Hindlimb muscle (tissue), 1 donor: ENCODE data around the gene UBASH3A. TPM values are rescaled to one million over a fixed set of nuclear protein-coding genes. Genes with fewer than 3 reads are reported as not detected.

Source experiments
- DNase-seq: peaks from one replicate; pipeline ENCODE4 v3.0.0-alpha.2; 2013
- polyA plus RNA-seq: library from polyadenylated mRNA; unstranded; fragments of 120-200 nt; gene quantifications from one replicate; pipeline ENCODE4 v1.2.1, GENCODE V29; 2013; ENCODE audit not compliant: insufficient read length

The UBASH3A gene
- polyA plus RNA-seq, 1 donor: not detected

DNA sequence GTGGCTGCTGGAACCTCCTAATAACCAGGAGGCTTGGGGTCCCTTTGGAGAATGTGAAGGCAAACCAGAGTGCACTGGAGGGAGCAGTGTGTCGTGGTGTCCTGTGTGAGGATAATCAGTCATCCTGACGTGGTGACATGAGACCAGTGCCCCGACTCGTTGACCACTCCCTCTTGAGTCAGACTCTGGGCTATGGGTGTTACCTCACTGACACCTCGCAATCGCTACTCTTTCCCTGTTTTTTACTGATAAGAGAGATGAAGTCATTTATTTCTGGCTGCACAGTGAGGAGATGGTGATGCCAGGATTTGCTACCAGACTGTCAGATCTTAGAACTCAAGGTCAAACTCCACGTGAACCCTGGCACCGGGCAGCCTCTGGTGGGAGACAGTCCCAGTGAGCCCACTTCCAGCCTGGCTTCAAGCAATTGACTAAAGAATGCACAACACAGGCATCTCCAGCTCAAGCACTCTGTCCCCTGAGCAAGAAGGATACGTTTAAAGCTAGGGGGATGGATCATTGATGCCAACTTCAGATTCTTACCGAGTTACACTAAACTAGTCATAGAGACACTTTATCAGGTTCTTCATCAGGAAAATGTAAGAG lies 30.3 kb downstream of the UBASH3A start:
- no peak for DNase-seq

DNA sequence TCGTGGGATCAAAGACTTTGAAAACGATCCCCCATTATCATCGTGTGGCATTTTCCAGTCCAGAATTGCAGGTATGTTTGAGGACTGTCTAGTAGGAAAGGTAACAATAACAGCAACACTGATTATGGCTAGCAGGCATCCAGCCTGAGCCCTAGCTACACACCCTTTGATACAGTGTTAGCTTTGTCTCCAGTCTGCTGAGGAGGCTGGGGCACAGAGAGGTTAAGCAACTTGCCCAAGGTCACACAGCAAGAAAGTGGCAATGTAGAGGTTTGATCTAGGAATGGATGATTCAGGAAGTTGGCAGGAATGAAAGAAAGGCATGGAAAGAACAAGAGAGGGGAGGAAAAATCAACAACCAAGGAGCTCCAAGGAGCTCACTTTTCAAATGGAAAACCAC lies 31.2 kb downstream of the UBASH3A start:
- DNase-seq: no peak

DNA sequence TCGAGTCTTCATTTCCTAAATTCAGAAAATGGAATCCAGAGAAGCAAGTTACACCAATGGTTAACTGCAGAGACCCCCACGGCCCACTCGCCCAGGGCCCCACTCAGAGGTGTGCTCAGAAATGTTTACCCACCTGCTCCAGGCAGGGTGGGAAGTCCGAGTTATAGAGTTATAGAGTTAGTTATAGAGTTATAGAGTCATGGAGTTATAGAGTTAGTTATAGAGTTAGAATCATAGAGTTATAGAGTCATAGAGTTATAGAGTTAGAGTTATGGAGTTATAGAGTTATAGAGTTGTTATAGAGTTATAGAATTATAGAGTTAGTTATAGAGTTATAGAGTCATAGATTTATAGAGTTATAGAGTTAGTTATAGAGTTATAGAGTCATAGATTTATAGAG lies 31.7 kb downstream of the UBASH3A start:
- no peak for DNase-seq

DNA sequence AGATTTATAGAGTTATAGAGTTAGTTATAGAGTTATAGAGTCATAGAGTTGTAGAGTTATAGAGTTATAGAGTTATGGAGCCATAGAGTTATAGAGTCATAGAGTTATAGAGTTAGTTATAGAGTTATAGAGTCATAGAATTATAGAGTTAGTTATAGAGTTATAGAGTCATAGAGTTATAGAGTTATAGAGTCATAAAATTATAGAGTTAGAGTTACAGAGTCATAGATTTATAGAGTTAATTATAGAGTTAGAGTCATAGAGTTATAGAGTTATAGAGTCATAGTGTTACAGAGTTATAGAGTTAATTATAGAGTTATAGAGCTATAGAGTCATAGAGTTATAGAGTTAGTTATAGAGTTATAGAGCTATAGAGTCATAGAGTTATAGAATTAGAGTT lies 32.1 kb downstream of the UBASH3A start:
- no peak for DNase-seq

DNA sequence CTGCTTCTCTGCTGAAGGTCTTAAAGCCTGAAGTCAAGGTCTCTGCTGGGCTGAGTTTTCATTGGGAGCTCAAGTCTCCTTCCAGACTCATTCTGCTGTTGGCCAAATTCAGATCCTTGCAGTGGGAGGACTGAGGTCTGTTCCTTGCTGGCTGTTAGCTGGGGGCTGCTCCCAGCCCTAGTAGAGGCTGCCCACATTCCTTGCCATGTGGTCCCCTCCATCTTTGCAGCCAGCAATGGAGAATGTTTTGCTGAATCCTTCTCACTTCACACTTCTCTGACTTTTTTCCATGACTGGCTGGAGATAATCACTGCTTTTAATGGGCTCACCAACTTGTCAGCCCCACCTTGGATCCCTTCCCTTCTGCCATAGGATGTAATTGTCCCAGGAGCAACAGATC lies 33.2 kb downstream of the UBASH3A start:
- DNase-seq: no peak

DNA sequence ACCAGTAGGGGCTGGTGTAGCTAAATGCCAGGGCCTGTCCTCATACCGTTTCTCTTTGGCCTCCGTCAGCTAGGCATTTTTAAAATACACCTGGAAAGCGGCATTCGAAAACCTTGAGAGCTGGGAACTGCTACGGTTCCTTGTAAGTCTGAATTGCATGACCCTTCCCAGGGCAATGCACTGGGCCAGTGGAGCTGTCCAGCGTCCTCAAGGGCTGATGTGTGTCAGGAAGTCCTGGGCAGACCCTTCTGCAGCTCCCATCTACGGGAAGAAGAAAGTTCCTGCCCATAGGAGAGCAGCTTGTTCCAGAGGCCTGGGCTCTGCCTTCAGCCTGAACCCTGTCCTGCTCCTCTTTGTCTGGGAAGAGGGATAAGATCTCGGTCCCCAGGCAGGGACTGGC lies 34.1 kb downstream of the UBASH3A start:
- DNase-seq: peak; percentile 34

DNA sequence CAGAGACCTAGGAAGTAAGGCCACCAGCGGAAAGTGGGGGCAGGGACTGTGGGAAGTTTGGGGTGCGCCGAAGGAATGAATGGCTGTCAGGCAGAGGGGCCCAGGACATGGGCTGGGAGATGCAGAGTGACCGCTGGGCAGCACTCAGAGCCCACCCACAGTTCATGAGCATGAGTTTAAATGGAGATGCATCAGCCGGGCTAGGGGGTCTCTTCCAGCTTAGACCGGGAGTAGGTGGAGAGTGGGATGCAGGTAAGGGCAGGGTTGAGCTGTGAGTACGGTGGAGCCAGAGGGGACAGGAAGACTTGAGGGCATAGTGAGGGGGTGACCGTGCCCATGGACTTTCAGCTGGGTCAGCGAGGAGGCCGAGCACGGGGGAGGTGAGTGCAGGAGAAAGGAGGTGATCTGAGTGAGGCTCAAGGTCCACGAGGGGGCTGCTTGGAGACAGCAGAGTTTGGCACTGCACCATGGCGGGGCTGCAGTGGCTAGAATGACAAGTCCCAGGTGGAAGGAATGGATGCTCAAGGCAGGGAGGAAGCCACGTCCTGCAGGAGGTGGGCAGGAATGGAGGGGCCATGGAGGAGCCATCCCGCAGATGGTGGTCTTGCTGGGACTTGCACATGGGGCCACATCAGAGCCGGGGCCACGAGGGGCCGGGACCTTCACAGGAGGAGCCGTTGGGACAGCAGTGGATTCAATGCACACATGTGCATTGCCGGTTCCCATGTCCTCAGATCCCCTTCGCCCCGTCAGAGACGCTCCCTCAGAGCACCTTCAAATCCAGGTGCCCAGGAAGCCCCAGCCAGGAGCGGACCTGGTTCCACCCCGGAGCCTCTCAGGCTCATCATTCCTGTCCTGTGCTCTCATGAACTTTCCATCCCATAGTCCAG lies 34.9 kb downstream of the UBASH3A start:
- no peak for DNase-seq

DNA sequence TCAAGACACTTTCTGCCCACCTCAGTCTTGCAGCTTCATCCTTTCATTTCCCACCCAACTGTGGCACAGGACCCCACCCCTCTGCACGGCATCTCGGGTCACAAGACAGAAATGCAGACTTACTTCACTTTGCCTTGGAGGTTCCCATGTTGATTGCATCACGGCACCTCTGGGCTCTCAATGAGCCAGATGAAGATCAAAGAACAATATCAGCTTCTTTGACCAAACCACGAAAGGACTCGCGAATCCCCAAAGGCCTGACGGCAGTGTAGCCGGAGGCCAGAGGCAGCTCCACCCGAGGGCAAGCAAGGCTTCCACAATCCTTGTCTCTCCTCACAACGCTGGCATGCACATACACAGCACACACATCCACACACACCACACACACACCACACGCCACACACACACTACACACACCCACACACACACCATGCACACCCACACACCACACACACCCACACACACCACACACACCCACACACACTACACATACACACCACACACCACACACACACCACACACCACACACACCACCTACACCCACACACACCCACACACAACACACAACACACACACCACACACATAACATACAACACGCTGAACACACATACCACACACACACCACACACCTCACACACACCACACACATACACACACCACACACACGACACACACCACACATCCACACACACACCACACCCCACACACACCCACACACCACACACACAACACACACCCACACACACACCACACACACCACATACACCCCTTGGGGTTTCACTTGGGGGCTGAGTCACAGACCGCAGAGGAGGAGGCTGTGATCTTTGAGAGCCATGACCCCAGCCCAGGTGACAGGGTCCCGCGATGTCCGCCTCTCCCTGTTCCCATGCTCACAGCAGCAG lies 35.8 kb downstream of the UBASH3A start:
- DNase-seq: no peak

DNA sequence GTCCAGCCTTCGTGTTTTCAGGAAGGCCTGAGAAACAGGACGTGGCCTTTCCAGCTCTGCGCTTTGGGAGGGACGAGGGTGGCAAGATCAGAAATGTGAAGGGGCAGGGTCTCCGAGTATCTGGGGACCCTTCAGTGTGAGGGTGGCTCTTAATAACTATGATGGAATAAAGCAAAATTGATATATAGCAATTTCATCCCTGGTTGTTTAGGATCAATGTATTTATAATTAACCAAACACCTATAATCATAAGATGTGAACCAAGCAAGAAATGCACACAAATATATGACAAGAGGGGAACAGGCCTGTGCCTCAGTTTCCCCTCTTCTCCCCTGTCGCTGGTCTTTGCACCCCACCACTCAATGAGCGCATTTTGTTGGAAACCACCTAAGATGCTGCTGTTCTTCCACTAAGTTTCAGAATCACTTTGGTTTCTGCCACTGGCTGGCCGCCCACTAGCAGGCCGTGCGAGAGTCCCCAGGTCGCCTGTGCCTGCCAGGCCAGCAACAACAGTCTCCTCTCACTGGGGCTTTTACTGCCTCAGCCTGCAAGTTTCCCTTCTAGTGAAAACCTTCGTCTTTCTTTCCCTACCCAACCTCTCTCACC lies 36.6 kb downstream of the UBASH3A start:
- no peak for DNase-seq

DNA sequence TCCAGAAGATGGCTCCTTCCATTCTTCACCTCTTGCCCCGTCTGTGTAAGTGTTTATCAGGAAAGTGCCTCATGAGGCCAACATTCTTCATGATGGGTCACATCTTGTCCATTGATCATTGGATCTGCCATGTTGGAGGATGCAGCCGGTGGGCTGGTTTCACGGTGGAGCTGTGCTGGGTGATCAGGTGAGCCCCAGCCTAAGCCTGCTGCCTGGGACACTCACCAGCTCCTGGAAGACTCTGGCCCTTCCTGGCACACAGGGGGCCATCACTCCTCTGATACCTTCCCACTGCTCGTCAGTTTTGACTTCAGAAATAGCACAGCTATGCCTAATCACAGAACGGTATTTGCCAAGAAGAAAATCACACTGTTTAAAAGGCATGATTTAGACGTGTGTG lies 38.3 kb downstream of the UBASH3A start:
- no peak for DNase-seq

DNA sequence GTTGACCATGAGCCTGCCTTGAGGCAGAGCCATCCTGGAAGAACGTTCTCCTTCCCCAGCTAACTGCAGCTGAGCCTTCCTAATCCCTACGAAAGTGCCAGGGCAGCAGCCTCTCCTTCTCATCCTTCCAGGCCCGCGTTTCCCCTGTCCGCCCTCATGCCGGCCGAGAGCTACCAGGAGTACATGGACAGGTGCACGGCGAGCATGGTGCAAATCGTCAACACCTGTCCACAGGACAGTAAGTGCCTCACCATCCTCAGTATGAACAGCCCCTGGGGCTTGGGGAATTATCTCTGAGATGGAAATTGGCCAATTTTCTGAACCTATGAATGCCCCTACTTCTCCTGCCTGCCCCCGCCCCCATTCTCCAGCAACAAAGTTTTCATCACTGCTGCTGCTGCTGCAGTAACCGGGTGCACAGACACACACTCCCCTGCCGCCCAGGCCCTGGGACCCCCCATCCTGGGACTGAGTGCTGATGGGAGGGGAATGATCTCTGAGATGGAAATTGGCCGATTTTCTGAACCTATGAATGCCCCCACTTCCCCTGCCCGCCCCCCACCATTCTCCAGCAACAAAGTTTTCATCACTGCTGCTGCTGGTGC lies 39.6 kb downstream of the UBASH3A start:
- no peak for DNase-seq

DNA sequence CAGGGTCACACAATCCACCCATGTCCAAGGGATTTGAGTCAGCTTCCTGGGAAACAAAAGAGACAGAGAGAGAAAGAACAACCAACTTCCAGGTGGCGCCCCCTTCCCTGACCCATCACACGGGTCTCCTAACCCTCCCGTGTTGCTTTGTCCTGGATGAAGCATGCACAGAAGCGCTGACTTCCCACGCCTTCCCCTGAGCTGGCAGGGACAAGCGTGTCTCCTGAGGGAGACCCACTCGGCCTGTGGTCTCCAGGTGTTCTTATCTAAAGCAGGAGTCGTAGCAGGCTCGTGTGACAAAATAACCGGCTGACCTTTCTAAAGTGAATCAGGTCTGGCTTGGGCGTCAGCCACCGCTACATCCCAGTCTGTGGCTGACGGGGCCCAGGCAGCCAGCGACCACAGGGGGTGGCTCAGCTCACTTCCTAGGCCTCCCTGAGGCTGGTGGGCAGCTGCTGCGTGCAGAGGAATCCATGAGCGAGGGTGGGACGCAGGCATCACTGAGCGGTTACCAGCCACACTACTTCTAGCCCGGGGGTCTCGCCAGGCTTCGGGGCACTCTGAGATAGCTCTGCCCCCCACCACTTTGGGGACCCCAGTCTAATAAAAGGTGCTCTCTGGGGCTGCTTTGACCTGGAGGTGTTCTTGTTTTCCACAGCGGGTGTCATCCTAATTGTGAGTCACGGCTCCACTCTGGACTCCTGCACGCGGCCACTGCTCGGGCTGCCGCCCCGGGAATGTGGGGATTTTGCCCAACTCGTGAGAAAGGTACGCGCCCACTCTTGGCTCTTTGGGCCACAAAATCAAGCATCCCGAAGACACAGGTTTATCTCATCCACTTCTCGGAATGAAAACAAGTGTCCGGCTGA lies 40.4 kb downstream of the UBASH3A start:
- no peak for DNase-seq

DNA sequence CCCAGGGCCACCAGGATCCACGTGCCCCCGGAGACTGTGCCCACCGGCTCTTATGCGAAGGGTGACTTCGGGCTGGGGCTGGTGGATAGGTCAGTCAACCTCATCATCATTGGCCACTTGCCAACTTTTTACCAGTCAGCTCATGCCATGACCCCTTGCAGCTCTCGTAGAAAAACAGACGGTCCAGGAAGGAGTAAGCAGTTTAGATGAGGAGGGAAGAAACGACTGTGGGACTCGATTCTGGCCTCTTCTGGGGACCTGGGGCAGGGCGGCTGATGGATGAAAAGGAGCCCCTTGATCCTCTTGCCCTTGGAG lies 41.0 kb downstream of the UBASH3A start:
- DNase-seq: no peak

DNA sequence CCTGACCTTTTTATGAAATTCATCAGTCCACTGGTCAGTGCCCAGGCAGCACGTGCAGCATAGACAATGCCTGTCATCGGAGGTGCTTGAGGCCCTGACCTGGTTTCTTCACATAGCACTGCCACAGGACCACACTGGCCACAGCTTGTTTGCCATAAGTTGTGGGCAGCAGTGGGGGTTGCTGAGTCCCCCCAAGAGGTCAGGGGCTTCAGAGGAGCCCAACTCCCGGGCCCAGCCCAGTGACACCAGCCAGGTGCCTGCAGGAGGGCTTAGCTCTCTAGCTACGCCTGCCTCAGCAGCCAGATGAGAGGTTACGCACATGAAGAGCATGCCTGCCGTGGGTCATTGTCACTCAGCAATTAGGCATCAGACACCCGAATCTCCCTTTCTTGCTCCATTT lies 41.6 kb downstream of the UBASH3A start:
- DNase-seq: no peak

DNA sequence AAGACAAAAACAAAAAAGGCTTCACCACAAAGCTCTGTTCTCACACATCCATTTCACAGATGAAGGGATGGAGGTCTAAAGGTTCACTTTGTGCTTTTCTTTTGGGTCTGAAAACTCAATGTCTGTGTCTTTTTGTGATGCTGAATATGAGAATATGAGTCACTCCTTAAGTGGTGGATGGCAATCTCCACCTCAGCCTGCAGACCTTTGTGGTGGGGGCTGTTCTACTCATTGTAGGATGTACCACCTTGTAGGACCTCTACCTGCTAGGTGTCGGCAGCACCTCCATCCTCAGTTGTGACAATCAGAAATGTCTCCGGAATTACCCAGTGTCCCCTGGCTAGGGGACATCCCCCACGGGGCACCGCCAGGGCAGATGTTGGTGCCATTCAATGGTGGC lies 42.8 kb downstream of the UBASH3A start:
- no peak for DNase-seq

DNA sequence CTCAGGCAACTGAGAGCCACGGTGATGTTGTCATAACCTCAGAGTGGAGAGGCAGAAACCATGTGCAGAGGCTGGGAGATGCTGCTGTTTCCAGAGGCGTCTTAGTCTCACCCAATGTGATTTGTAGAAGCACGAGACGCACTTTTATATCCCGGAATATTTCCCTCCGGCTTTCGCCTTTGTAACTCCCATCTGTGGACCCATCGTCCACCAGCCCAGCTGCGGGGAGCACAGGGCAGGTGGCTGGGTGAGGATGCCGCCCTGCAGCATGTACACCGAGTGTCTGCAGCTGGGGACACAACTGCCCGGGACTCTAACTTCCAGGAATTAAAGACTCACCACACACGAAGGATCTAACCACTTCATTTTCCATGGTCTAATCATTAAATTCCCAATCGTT lies 43.5 kb downstream of the UBASH3A start:
- no peak for DNase-seq

DNA sequence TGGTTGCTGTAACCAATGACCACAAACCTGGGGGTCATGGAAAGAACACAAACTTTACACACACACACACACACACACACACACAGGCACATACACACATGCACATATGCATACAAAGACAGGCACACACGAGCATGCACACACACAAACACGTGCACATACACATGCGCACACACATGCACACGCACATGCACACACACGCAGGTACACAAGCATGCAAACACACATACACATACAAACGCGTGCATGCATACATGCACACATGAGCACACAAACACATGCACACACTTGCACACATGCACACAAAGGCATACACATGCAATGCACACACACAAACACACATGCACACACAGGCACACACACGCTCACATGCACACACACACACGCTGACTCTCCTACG lies 44.0 kb downstream of the UBASH3A start:
- no peak for DNase-seq

DNA sequence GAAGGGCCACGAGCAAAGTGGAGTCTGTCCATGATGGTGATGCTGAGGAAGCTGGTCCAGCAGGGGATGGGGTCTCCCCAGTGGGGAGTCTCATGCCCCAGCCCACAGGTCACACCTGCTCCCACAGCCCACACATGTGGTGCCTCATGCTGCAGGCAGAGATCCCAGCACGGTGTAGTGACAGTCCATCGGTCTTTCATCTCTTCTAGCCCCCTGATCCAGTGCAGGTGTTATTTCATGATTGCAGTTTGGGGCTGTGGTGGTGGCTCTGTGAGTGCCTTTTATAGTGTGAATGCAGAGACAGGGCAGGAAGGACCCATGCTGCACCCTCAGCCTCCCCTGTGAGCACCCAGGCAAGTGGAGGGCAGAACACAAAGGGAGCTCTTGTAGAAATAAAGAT lies 45.0 kb downstream of the UBASH3A start:
- no peak for DNase-seq

DNA sequence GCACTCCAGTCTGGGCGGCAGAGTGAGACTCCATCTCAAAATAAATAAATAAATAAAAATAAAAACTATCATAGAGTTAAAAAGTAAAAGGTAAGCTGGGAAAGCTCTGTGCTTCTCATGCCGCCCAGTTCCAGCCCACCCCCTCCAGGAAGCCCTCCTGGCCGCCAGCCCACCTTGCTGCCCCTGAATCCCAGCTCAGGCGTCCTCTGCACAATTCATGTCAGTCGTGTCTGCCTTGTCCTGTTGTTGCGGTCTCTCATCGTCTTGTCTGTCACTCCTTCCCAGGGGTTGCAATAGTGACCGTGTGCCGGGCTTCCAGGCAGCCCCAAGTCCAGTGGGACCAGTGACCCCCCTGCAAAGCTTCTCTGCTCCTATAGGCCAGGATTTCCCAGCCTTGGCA lies 48.2 kb downstream of the UBASH3A start:
- DNase-seq: no peak

DNA sequence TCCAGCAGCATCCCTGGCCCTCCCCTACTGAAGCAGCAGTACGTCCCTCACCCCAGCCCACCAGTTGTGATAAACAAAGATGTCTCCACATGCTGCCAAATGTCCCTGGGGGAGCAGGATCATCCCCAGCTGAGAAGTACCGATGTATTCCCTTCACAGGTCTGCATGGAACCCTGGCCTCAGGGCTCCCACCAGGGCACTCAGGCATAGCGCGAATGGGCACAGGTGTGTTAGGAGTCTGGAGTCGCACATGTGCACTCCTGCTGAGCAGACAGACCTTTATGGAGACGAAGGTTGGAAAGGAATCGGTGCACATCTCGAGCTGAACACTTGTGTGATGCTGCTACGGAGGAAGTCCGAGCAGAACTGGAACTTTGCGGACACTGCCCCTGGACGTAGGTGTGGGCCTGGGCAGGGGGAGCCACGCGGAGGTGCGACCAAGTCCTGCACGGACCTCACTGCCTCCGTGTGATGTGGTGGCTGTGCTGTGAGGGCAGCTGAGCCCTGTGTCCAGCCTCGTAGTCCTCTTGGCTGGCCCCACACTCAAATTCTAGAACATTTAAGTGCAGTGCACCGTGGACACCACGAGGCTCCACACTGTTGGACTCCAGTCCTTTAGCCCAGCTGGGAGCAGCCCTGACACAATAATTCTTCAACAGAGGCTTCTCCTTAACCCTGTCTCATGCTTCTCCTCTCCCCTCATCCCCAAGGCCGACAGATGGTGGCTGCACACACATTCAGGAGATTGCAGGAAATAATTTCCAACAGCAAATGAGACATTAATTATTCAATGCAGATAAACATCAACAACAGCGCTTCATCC lies 48.9 kb downstream of the UBASH3A start:
- DNase-seq: no peak
